Parathyroid adenoma (tissue), 2 donors: ENCODE results near the gene UEVLD.
"Not testable (repeated sequence)": the region's sequence is repeated elsewhere in the genome, so short reads cannot be mapped to it uniquely, and the experiment has no call there.

Source experiments
- H2AFZ ChIP-seq: fragments of 300-600 bp; sonication (generic); one replicate; pipeline ENCODE4 v1.7.0; 2017; ENCODE audit warnings: antibody characterized with exemption, mild to moderate bottlenecking
- H3K27ac ChIP-seq: fragments of 300-600 bp; sonication (generic); one replicate; pipeline ENCODE4 v1.7.0; 2017
- H3K27me3 ChIP-seq: fragments of 300-600 bp; sonication (generic); one replicate; pipeline ENCODE4 v1.7.0; 2017; ENCODE audit warnings: low read length; ENCODE audit not compliant: control insufficient read depth, insufficient read depth
- H3K36me3 ChIP-seq: fragments of 300-600 bp; sonication (generic); one replicate; pipeline ENCODE4 v1.7.0; 2017; ENCODE audit warnings: low read length; ENCODE audit not compliant: control insufficient read depth, insufficient read depth
- H3K4me1 ChIP-seq: fragments of 300-600 bp; sonication (generic); one replicate; pipeline ENCODE4 v1.7.0; 2017; ENCODE audit warnings: control low read depth
- H3K4me2 ChIP-seq: fragments of 300-600 bp; sonication (generic); one replicate; pipeline ENCODE4 v1.7.0; 2017; ENCODE audit warnings: low read length
- H3K4me3 ChIP-seq: fragments of 300-600 bp; sonication (generic); one replicate; pipeline ENCODE4 v1.7.0; 2017; ENCODE audit warnings: low read depth, low read length
- H3K79me2 ChIP-seq: fragments of 300-600 bp; sonication (generic); one replicate; pipeline ENCODE4 v1.7.0; 2017; ENCODE audit warnings: control low read depth
- H3K9ac ChIP-seq: fragments of 300-600 bp; sonication (generic); one replicate; pipeline ENCODE4 v1.7.0; 2017; ENCODE audit warnings: mild to moderate bottlenecking
- H3K9me3 ChIP-seq: fragments of 300-600 bp; sonication (generic); one replicate; pipeline ENCODE4 v1.7.0; 2017; ENCODE audit warnings: low read length; ENCODE audit not compliant: control insufficient read depth
- CTCF ChIP-seq: fragments of 300-600 bp; sonication (generic); IDR thresholded peaks from one replicate; pipeline ENCODE4 v1.7.0; 2017; ENCODE audit warnings: antibody characterized with exemption, mild to moderate bottlenecking
- donor health status: primary hyperparathyroidism.

UEVLD gene

GRCh38 chr11:18600915-18601569, 12.5 kb upstream of the UEVLD start:
- no peak overlapping the region for H2AFZ ChIP-seq
- H3K27ac ChIP-seq, result no peak overlapping the region
- H3K27me3 ChIP-seq, result no peaks in the 10 kb centered on the region
- H3K4me2 ChIP-seq, result no peak overlapping the region
- no peaks in the 10 kb centered on the region for H3K4me1 ChIP-seq
- no peak overlapping the region for H3K9ac ChIP-seq
- H3K36me3 ChIP-seq, result no peaks in the 10 kb centered on the region
- H3K9me3 ChIP-seq, result no peaks in the 10 kb centered on the region
- no peak overlapping the region for H3K4me3 ChIP-seq
- TF ChIP-seq CTCF, result no peak
- H3K79me2 ChIP-seq, result no peaks in the 10 kb centered on the region

GRCh38 chr11:18599739-18600230, 11.3 kb upstream of the UEVLD start, which contains the start of gene MISFA:
Gene MISFA, plus strand, starts transcription at chr11:18599789. Its CDS starts 140 bp downstream, at chr11:18599929.
- H3K4me2 ChIP-seq, result no peak within 1 kb of the TSS
- H3K9ac ChIP-seq, result no peak within 1 kb of the TSS
- no peaks in the 10 kb centered on the region for H3K79me2 ChIP-seq
- H3K27ac ChIP-seq, result no peak within 1 kb of the TSS
- no peak within 1 kb of the TSS for H2AFZ ChIP-seq
- no peak within 1 kb of the TSS for H3K4me3 ChIP-seq
- H3K36me3 ChIP-seq, result no peaks in the 10 kb centered on the region
- H3K27me3 ChIP-seq, result no peaks in the 10 kb centered on the region
- H3K9me3 ChIP-seq, result no peaks in the 10 kb centered on the region
- no peaks in the 10 kb centered on the region for H3K4me1 ChIP-seq
- TF ChIP-seq CTCF, result no peak

- Histone ChIP-seq H3K9me3 (no peaks in the 10 kb centered on the region), H3K27me3 (no peaks in the 10 kb centered on the region), H2AFZ (no peak overlapping the region), H3K36me3 (no peaks in the 10 kb centered on the region), H3K4me1 (no peaks in the 10 kb centered on the region), H3K27ac (no peak overlapping the region), H3K4me2 (no peak overlapping the region), H3K9ac (no peak overlapping the region), H3K4me3 (no peak overlapping the region), H3K79me2 (no peaks in the 10 kb centered on the region)
- no peak for TF ChIP-seq CTCF
These were observed 6.6 kb upstream of the UEVLD start for GRCh38 chr11:18594999-18595749.

- H3K79me2 ChIP-seq, H3K36me3 ChIP-seq, H3K9me3 ChIP-seq, H3K27me3 ChIP-seq, H3K27ac ChIP-seq, H3K9ac ChIP-seq, H3K4me2 ChIP-seq, H2AFZ ChIP-seq, H3K4me3 ChIP-seq, H3K4me1 ChIP-seq: not testable (repeated sequence)
These were observed 5.6 kb upstream of the UEVLD start for GRCh38 chr11:18594088-18594487.

- no peak for TF ChIP-seq CTCF
- H3K27ac ChIP-seq, result no peak overlapping the region
- H3K9ac ChIP-seq, result no peak overlapping the region
- no peaks in the 10 kb centered on the region for H3K9me3 ChIP-seq
- H3K36me3 ChIP-seq, result no peaks in the 10 kb centered on the region
- no peaks in the 10 kb centered on the region for H3K27me3 ChIP-seq
- peaks cover 4% of the 10 kb centered on the region for H3K4me1 ChIP-seq
- no peak overlapping the region for H3K4me2 ChIP-seq
- no peak overlapping the region for H2AFZ ChIP-seq
- H3K4me3 ChIP-seq, result no peak overlapping the region
- peaks cover 2% of the 10 kb centered on the region for H3K79me2 ChIP-seq
These were observed 2.0 kb upstream of the UEVLD start for GRCh38 chr11:18590571-18590970.
